GM21526 (cell line): ENCODE results near the gene SLC35D3.
"Not testable (repeated sequence)": the region's sequence is repeated elsewhere in the genome, so short reads cannot be mapped to it uniquely, and the experiment has no call there.

Experiments
- ATAC-seq: cut with Tn5 transposase; IDR thresholded peaks from one replicate; pipeline ENCODE4 v1.9.1; 2021; ENCODE audit warnings: moderate library complexity; ENCODE audit not compliant: unreplicated experiment, low FRiP score

SLC35D3 gene

DNA sequence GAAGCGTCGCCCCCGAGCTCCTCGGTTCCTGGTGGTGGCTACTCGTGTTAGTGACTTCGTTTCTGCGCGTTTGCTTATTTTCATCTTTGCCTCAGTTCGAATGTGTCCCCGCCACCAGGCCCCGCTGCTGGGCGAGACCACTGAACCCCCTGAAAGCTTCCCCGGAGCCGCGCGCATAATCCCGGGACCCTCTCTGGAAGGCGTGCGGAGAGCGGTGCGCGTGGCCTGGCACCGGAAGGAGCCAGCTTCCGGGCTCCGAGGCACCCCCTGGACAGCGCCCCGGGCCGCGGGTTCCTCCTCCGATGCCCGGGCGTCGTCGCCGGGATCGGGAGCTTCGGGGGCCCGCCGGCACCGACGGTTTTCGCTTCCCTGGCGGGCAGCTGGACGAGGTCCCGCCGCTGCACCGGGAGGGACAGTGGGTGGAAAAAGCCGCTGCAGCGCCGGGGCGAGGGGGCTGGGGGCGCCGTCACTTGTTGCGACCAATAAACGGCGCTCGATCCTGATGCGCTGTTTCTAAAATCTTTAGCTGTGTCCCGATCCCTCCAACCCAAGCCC is 643 bp upstream of the SLC35D3 start:
- ATAC-seq: no peak

GRCh38 chr6:136922685-136923006 is 545 bp downstream of the SLC35D3 start:
- ATAC-seq: no peak

GRCh38 chr6:136923116-136923953 is 1.2 kb downstream of the SLC35D3 start:
- ATAC-seq: no peak

- no peak for ATAC-seq
Observed at GRCh38 chr6:136923954-136924673, 2.0 kb downstream of the SLC35D3 start.

- no peak for ATAC-seq
Observed at GRCh38 chr6:136926383-136926782, 4.3 kb downstream of the SLC35D3 start.

GRCh38 chr6:136927292-136927691 is 5.2 kb downstream of the SLC35D3 start:
- ATAC-seq: no peak

GRCh38 chr6:136930528-136930927 is 8.4 kb downstream of the SLC35D3 start:
- ATAC-seq: no peak

- ATAC-seq: no peak
Observed at GRCh38 chr6:136932599-136932998, 10.5 kb downstream of the SLC35D3 start.

GRCh38 chr6:136945072-136945471 is 23.0 kb downstream of the SLC35D3 start:
- no peak for ATAC-seq

DNA sequence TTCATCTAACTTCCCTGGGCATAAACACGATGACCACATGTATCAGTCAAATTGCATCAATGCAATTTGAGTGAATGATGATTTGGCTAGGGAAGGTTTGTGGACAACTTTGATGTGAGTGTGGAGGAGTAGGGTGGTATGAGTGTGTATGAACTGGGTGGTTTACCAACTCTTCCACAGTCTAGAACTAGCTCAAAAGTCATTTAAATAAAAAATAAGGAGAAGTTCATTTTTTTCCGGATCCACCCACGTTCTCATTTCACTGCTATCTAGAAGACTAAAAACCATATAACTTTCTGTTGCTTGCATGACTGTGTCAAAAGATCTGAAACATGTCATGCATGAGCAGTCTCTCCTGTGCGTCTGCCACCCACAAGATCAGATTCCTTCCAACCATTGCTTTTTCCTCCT is 23.6 kb downstream of the SLC35D3 start:
- no peak for ATAC-seq

DNA sequence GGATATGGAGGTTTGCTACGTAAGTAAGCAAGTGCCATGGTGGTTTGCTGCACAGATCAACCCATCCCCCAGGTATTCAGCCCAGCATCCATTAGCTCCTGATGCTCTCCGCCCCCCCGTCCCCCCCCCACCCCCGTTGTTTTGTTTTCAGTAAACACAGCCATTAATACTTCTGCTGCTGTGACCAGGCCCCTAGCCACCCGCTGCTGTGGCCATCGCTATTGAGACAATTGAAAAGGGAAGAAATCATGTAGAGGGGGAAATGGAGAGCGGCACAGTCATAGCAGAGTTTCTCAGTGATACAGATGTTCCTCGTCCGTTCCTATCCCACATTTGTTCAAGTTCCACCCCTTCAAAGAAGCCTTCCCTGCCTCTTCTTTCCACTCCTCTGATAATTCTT is 24.9 kb downstream of the SLC35D3 start:
- no peak for ATAC-seq

- not testable (repeated sequence) for ATAC-seq
Observed at GRCh38 chr6:136949957-136950356, 27.9 kb downstream of the SLC35D3 start.

GRCh38 chr6:136950436-136951126 is 28.5 kb downstream of the SLC35D3 start:
- no peak for ATAC-seq

DNA sequence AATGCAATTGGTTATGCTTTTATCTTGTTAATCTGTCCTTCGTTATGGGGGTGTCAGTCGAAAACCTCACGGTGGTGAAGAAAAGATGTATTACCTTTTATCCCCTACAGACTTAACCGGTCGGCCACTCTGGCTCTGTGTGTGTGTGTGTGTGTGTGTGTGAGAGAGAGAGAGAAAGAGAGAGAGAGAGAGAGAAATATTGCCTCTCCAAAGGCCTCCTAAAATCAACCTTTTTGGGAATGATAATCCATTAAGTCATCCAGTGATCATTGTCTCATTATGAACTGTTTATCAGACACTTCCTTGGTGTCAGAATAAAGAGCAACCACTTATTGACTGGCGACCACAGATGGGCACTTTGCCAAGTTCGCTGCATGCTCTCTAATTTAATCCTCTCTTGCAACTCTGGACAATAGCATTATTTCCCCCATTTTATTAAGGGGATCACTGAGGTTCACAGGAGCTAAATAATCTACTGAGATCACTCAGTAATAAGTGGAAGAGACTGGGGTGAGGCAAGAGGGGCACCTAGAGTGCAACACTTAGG is 30.7 kb downstream of the SLC35D3 start:
- no peak for ATAC-seq

DNA sequence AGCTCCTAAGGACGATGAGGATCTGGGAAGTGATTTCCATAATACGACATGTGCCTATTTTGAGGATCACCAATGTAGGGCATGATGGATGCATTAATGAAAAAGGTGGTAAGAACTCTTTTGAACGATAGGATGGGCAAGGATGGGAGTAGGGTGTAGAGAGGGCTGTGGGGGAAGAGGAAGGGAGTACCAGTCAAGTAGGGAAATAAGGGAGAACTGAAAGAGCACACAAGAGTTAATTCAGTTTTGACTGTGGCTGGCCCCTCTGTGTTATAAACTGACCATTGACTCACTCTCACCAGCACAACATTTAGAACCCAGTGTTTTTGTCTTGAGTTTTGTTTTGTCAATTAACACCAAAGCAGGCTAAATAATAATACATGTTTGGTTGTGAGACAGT is 33.0 kb downstream of the SLC35D3 start:
- no peak for ATAC-seq

GRCh38 chr6:136956590-136957544 is 34.8 kb downstream of the SLC35D3 start:
- no peak for ATAC-seq

- no peak for ATAC-seq
Observed at GRCh38 chr6:136958168-136958567, 36.1 kb downstream of the SLC35D3 start.

- no peak for ATAC-seq
Observed at GRCh38 chr6:136959471-136959891, 37.4 kb downstream of the SLC35D3 start.

GRCh38 chr6:136959935-136960334 is 37.8 kb downstream of the SLC35D3 start:
- not testable (repeated sequence) for ATAC-seq

DNA sequence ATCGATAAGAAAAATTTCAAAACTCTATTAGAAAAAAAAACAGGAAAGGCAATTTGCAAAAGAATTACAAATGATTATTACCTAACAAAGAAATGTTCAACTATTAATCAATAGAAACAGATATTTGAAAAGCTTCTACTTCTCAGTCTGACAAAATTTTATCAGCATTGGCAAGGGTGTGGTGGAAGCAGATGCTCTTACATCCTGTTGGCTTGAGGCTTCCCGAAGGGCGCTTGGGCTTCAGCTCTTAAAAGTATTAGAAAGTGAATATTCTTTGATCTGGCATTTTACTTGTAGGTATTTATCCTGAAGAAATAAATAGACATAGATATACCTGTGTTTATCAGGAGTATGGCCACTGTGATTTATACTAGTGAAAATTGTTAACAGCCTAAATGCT is 38.7 kb downstream of the SLC35D3 start:
- no peak for ATAC-seq
